Liver (tissue), 9 donors: Measurements from ENCODE around the gene FBXO2. TPM values are rescaled to one million over a fixed set of nuclear protein-coding genes. Genes with fewer than 3 reads are reported as not detected.

Source experiments
- DNase-seq: peaks from one replicate; pipeline ENCODE4 v3.0.0-alpha.2; 2017; ENCODE audit warnings: low spot score
- H3K27ac ChIP-seq, 2 donors: one replicate each; pipeline ENCODE4 v1.7.0; 2013; ENCODE audit warnings: inconsistent platforms in 2 of 2, low read length in 2 of 2, control low read depth in 1 of 2, low read depth in 1 of 2, mild to moderate bottlenecking in 1 of 2
- H3K27me3 ChIP-seq, 4 donors: one replicate each; pipeline versions ENCODE4 v1.6.1 to v1.7.0; 2013; ENCODE audit warnings: low read length in 3 of 4, inconsistent platforms in 1 of 4, mild to moderate bottlenecking in 1 of 4, moderate library complexity in 1 of 4; ENCODE audit not compliant: control insufficient read depth in 4 of 4, insufficient read depth in 4 of 4
- H3K36me3 ChIP-seq, 4 donors: one replicate each; pipeline versions ENCODE4 v1.6.1 to v1.7.0; 2013; ENCODE audit warnings: low read length in 3 of 4, mild to moderate bottlenecking in 3 of 4, low read depth in 1 of 4, moderate library complexity in 1 of 4; ENCODE audit not compliant: control insufficient read depth in 4 of 4, insufficient read depth in 3 of 4
- H3K4me1 ChIP-seq, 4 donors: one replicate each; pipeline versions ENCODE4 v1.6.1 to v1.7.0; 2013; ENCODE audit warnings: low read length in 3 of 4, mild to moderate bottlenecking in 3 of 4, moderate library complexity in 1 of 4; ENCODE audit not compliant: control insufficient read depth in 4 of 4, insufficient read depth in 4 of 4
- H3K4me3 ChIP-seq, 3 donors: one replicate each; pipeline versions ENCODE4 v1.6.1 to v1.7.0; 2013; ENCODE audit warnings: low read length in 3 of 3, control low read depth in 1 of 3, low read depth in 1 of 3, mild to moderate bottlenecking in 1 of 3
- H3K9ac ChIP-seq, 2 donors: one replicate each; pipeline ENCODE4 v1.7.0; 2013; ENCODE audit warnings: low read length in 2 of 2, mild to moderate bottlenecking in 2 of 2, moderate library complexity in 2 of 2, control low read depth in 1 of 2, low read depth in 1 of 2
- H3K9me3 ChIP-seq, 4 donors: one replicate each; pipeline versions ENCODE4 v1.6.1 to v1.7.0; 2013; ENCODE audit warnings: low read length in 3 of 4; ENCODE audit not compliant: control insufficient read depth in 4 of 4
- EGR1 ChIP-seq, 2 donors: IDR thresholded peaks; 2 replicates each; pipeline ENCODE4 v1.6.1; 2016 to 2018; ENCODE audit warnings: antibody characterized with exemption in 2 of 2, low read depth in 2 of 2
- FOXA1 ChIP-seq: IDR thresholded peaks from 2 replicates; pipeline ENCODE4 v1.6.1; 2016; ENCODE audit warnings: antibody characterized with exemption
- GABPA ChIP-seq, 2 donors: IDR thresholded peaks in 1 of 2; conservative IDR thresholded peaks in 1 of 2; 2 replicates each; pipeline ENCODE4 v1.6.1; 2016; ENCODE audit warnings: antibody characterized with exemption in 2 of 2, mild to moderate bottlenecking in 1 of 2, moderate library complexity in 1 of 2
- HNF4A ChIP-seq, 2 donors: conservative IDR thresholded peaks; 2 replicates each; pipeline ENCODE4 v1.6.1; 2016; ENCODE audit warnings: antibody characterized with exemption in 2 of 2, mild to moderate bottlenecking in 2 of 2
- HNF4G ChIP-seq: IDR thresholded peaks from 2 replicates; pipeline ENCODE4 v1.6.1; 2016; ENCODE audit warnings: antibody characterized with exemption
- JUND ChIP-seq, 2 donors: IDR thresholded peaks; 2 replicates each; pipeline ENCODE4 v1.6.1; 2016; ENCODE audit warnings: antibody characterized with exemption in 2 of 2
- NR2F2 ChIP-seq: IDR thresholded peaks from 2 replicates; pipeline ENCODE4 v1.6.1; 2016; ENCODE audit warnings: antibody characterized with exemption
- RAD21 ChIP-seq, 2 donors: IDR thresholded peaks; 2 replicates each; pipeline ENCODE4 v1.6.1; 2016; ENCODE audit warnings: antibody characterized with exemption in 2 of 2, mild to moderate bottlenecking in 2 of 2
- RXRA ChIP-seq, 2 donors: IDR thresholded peaks; 2 replicates each; pipeline ENCODE4 v1.6.1; 2017 to 2018; ENCODE audit warnings: antibody characterized with exemption in 2 of 2, mild to moderate bottlenecking in 1 of 2
- SP1 ChIP-seq: IDR thresholded peaks from 2 replicates; pipeline ENCODE4 v1.6.1; 2018; ENCODE audit warnings: antibody characterized with exemption, mild to moderate bottlenecking
- TAF1 ChIP-seq: conservative IDR thresholded peaks from 2 replicates; pipeline ENCODE4 v1.6.1; 2016; ENCODE audit warnings: antibody characterized with exemption, mild to moderate bottlenecking
- YY1 ChIP-seq: IDR thresholded peaks from 2 replicates; pipeline ENCODE4 v1.6.1; 2016; ENCODE audit warnings: antibody characterized with exemption, mild to moderate bottlenecking
- WGBS: extraction: QIAGEN DNeasy Blood & Tissue Kit; methylation state at CpG from one replicate; pipeline ENCODE4 v1.1.7; 2013; 5-methylcytosine and 5-hydroxymethylcytosine counted together
- polyA plus RNA-seq, 2 donors: library from polyadenylated mRNA; stranded (reverse) in 1 of 2; unstranded in 1 of 2; fragments of 200-250 nt in 1 of 2; fragments of >200 nt in 1 of 2; fragmentation: Nextera tagmentation in 1 of 2; extraction: Ambion mirVana in 1 of 2; gene quantifications; one replicate each; pipeline versions ENCODE4 v1.2.1 to v1.2.3, GENCODE V29; 2013 to 2015
- total RNA-seq, 2 donors: library from RNA; depleted of rRNA; stranded (reverse); fragments of >200 nt; gene quantifications; one replicate each; pipeline ENCODE4 v1.2.3, GENCODE V29; 2014
- TF ChIP-seq, protein P1 (sequence below): IDR thresholded peaks from 2 replicates; pipeline ENCODE4 v1.6.1; 2016; ENCODE audit warnings: antibody characterized with exemption
- TF ChIP-seq, protein P2 (sequence below): IDR thresholded peaks from 2 replicates; pipeline ENCODE4 v1.6.1; 2016; ENCODE audit warnings: antibody characterized with exemption
- TF ChIP-seq, protein P3 (sequence below): IDR thresholded peaks from 2 replicates; pipeline ENCODE4 v1.6.1; 2016; ENCODE audit warnings: antibody characterized with exemption, mild to moderate bottlenecking
- TF ChIP-seq, protein P4 (sequence below): IDR thresholded peaks from 2 replicates; pipeline ENCODE4 v1.6.1; 2016; ENCODE audit warnings: antibody characterized with exemption
- donor health status: healthy.
- donor health status: healthy.
- donor health status: healthy.
- donor health status: healthy.
- donor health status: healthy.

FBXO2 gene
- total and polyA plus RNA-seq, 4 donors, result 1.7 to 20.9 (median 4.0) TPM

DNA sequence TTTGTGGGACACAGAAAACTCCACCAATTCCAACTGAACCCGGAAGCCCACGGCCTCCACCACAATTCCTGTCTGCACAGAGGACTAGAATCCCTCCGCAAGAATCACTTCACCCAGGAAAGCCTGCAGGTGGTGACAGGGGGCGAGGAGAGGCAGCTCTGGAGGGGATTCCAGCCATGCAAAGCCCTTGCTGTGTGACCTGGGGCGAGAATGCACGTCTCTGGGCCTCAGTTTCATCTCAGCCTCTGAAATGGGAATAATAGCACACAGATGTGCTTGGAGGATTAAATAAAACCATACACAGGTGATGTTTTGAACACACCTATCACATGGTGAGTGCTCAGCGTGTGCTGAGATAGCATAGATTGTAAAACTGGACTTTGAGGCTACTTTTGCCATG is 14.1 kb downstream of the FBXO2 start:
- H3K36me3 ChIP-seq, result no peaks in the 10 kb centered on the region
- WGBS, result 83% methylated on average over 7 of the region's 7 CpGs
- H3K27ac ChIP-seq, result no peak overlapping the region
- no peak overlapping the region for H3K4me3 ChIP-seq
- H3K4me1 ChIP-seq, result no peaks in the 10 kb centered on the region
- DNase-seq, result no peak
- H3K9me3 ChIP-seq, result no peaks in the 10 kb centered on the region
- TF ChIP-seq HNF4G, result no peak
- TF ChIP-seq JUND (IDR thresholded peaks at IDR 0.05), result no peak
- no peak for TF ChIP-seq EGR1 (IDR thresholded peaks at IDR 0.05; ENCODE audit: low read depth in 2 of 2)
- TF ChIP-seq, protein P1, sequence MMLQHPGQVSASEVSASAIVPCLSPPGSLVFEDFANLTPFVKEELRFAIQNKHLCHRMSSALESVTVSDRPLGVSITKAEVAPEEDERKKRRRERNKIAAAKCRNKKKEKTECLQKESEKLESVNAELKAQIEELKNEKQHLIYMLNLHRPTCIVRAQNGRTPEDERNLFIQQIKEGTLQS, result no peak
- TF ChIP-seq TAF1, result no peak
- no peak for TF ChIP-seq RAD21 (IDR thresholded peaks at IDR 0.05)
- H3K27me3 ChIP-seq, result no peaks in the 10 kb centered on the region
- H3K9ac ChIP-seq, result no peak overlapping the region

DNA sequence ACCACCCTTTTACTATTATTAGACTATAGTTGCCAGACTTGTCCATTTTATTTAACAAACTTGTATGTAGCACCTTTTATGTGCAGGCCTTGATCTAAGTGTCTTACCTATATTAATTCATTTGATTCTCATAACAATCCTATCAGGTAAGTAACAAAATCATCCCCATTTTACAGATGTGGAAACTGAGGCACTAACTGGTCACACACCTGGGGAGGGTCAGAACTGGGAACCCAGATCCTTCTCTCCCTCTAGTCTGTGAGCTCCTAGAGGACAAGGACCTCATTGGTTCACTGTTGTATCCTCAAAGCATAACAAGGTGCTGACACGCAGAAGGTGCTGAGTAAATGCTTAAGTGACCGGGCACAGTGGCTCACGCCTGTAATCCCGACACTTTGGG is 14.9 kb downstream of the FBXO2 start:
- 90% methylated on average over 4 of the region's 4 CpGs for WGBS
- H3K4me1 ChIP-seq, result no peaks in the 10 kb centered on the region
- no peak for DNase-seq
- TF ChIP-seq FOXA1, result no peak
- no peak for TF ChIP-seq GABPA (IDR thresholded peaks at IDR 0.05 in 1 of 2, conservative IDR thresholded peaks at IDR 0.05 in 1 of 2)
- TF ChIP-seq, protein P2, sequence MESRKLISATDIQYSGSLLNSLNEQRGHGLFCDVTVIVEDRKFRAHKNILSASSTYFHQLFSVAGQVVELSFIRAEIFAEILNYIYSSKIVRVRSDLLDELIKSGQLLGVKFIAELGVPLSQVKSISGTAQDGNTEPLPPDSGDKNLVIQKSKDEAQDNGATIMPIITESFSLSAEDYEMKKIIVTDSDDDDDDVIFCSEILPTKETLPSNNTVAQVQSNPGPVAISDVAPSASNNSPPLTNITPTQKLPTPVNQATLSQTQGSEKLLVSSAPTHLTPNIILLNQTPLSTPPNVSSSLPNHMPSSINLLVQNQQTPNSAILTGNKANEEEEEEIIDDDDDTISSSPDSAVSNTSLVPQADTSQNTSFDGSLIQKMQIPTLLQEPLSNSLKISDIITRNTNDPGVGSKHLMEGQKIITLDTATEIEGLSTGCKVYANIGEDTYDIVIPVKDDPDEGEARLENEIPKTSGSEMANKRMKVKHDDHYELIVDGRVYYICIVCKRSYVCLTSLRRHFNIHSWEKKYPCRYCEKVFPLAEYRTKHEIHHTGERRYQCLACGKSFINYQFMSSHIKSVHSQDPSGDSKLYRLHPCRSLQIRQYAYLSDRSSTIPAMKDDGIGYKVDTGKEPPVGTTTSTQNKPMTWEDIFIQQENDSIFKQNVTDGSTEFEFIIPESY, result no peak
- TF ChIP-seq EGR1 (IDR thresholded peaks at IDR 0.05; ENCODE audit: low read depth in 2 of 2), result no peak
- TF ChIP-seq TAF1, result no peak
- no peak for TF ChIP-seq RXRA (IDR thresholded peaks at IDR 0.05)
- no peak for TF ChIP-seq YY1
- TF ChIP-seq, protein P3, sequence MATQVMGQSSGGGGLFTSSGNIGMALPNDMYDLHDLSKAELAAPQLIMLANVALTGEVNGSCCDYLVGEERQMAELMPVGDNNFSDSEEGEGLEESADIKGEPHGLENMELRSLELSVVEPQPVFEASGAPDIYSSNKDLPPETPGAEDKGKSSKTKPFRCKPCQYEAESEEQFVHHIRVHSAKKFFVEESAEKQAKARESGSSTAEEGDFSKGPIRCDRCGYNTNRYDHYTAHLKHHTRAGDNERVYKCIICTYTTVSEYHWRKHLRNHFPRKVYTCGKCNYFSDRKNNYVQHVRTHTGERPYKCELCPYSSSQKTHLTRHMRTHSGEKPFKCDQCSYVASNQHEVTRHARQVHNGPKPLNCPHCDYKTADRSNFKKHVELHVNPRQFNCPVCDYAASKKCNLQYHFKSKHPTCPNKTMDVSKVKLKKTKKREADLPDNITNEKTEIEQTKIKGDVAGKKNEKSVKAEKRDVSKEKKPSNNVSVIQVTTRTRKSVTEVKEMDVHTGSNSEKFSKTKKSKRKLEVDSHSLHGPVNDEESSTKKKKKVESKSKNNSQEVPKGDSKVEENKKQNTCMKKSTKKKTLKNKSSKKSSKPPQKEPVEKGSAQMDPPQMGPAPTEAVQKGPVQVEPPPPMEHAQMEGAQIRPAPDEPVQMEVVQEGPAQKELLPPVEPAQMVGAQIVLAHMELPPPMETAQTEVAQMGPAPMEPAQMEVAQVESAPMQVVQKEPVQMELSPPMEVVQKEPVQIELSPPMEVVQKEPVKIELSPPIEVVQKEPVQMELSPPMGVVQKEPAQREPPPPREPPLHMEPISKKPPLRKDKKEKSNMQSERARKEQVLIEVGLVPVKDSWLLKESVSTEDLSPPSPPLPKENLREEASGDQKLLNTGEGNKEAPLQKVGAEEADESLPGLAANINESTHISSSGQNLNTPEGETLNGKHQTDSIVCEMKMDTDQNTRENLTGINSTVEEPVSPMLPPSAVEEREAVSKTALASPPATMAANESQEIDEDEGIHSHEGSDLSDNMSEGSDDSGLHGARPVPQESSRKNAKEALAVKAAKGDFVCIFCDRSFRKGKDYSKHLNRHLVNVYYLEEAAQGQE, result no peak
- TF ChIP-seq SP1, result no peak
- TF ChIP-seq, protein P4, sequence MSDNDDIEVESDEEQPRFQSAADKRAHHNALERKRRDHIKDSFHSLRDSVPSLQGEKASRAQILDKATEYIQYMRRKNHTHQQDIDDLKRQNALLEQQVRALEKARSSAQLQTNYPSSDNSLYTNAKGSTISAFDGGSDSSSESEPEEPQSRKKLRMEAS, result no peak
- no peaks in the 10 kb centered on the region for H3K27me3 ChIP-seq
- H3K9ac ChIP-seq, result no peak overlapping the region
- H3K9me3 ChIP-seq, result no peaks in the 10 kb centered on the region
- no peak overlapping the region for H3K4me3 ChIP-seq
- H3K27ac ChIP-seq, result no peak overlapping the region
- H3K36me3 ChIP-seq, result no peaks in the 10 kb centered on the region

DNA sequence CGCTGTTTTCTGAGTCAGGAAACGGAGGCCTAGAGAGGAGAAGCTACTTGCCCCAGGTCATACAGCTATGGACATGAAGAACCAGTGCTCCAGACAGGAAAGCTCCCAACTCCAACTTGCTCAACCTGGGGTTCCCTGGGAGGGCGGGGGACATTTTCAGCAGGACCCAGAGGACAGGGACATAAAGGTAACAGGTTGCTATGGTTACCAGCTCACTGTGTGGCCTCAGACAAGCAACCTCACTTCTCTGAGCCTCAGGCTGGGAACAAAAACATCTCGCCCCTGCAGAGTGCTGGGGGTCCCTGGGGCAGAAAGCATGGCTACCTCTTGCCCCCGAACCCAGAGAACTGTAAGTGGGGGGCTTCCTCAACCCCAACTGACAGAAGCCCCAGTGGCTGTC is 16.1 kb downstream of the FBXO2 start:
- Histone ChIP-seq H3K36me3 (no peaks in the 10 kb centered on the region), H3K9me3 (no peaks in the 10 kb centered on the region), H3K4me3 (no peak overlapping the region), H3K9ac (no peak overlapping the region), H3K4me1 (no peaks in the 10 kb centered on the region), H3K27me3 (no peaks in the 10 kb centered on the region), H3K27ac (no peak overlapping the region)
- no peak for DNase-seq
- WGBS, result 51% methylated on average over 5 of the region's 5 CpGs
- TF ChIP-seq HNF4G, result no peak
- TF ChIP-seq HNF4A (conservative IDR thresholded peaks at IDR 0.05), result no peak
- TF ChIP-seq NR2F2, result no peak
- TF ChIP-seq, protein P2, result no peak
- TF ChIP-seq RAD21 (IDR thresholded peaks at IDR 0.05), result no peak
- TF ChIP-seq, protein P4, result no peak
- no peak for TF ChIP-seq TAF1
- TF ChIP-seq, protein P1, result no peak
- no peak for TF ChIP-seq YY1
- TF ChIP-seq GABPA (IDR thresholded peaks at IDR 0.05 in 1 of 2, conservative IDR thresholded peaks at IDR 0.05 in 1 of 2), result no peak
